CD14-positive monocyte (primary cell): ENCODE data around the gene SYT2. TPM values are rescaled to one million over a fixed set of nuclear protein-coding genes. Genes with fewer than 3 reads are reported as not detected.

ENCODE experiments used
- DNase-seq, 3 donors: peaks; one replicate each; pipeline ENCODE4 v3.0.0-alpha.2; 2011 to 2022
- H2AFZ ChIP-seq: 2 replicates; pipeline ENCODE4 v1.6.0; 2012; ENCODE audit warnings: mild to moderate bottlenecking, low read depth, low read length, inconsistent platforms; ENCODE audit not compliant: insufficient read depth, poor library complexity, severe bottlenecking
- H3K27ac ChIP-seq, 2 donors: 1 replicate in 1 of 2; 2 replicates in 1 of 2; pipeline ENCODE4 v1.5.1; 2012 to 2013; ENCODE audit warnings: low read length in 2 of 2, control low read depth in 1 of 2, inconsistent platforms in 1 of 2, low read depth in 1 of 2, mild to moderate bottlenecking in 1 of 2
- H3K27me3 ChIP-seq, 2 donors: one replicate each; pipeline versions ENCODE4 v1.6.0 to v1.6.1; 2011 to 2013; ENCODE audit warnings: low read length in 2 of 2; ENCODE audit not compliant: control insufficient read depth in 2 of 2, insufficient read depth in 2 of 2
- H3K36me3 ChIP-seq, 2 donors: replicated peaks in 1 of 2; 1 replicate in 1 of 2; 2 replicates in 1 of 2; pipeline versions ENCODE4 v1.5.1 to v1.6.1; 2012 to 2013; ENCODE audit warnings: low read length in 2 of 2, control low read depth in 1 of 2, inconsistent platforms in 1 of 2, mild to moderate bottlenecking in 1 of 2; ENCODE audit not compliant: insufficient read depth in 2 of 2, control insufficient read depth in 1 of 2
- H3K4me1 ChIP-seq, 2 donors: 1 replicate in 1 of 2; 2 replicates in 1 of 2; pipeline versions ENCODE4 v1.5.1 to v1.6.1; 2012 to 2013; ENCODE audit warnings: low read length in 2 of 2, control low read depth in 1 of 2, inconsistent platforms in 1 of 2, mild to moderate bottlenecking in 1 of 2, moderate library complexity in 1 of 2; ENCODE audit not compliant: insufficient read depth in 2 of 2, control insufficient read depth in 1 of 2
- H3K4me2 ChIP-seq: replicated peaks from 2 replicates; pipeline ENCODE3; 2012; ENCODE audit warnings: low read length, moderate library complexity, mild to moderate bottlenecking; ENCODE audit not compliant: poor library complexity, severe bottlenecking; ENCODE audit errors: extremely low read depth
- H3K4me3 ChIP-seq, 3 experiments: fragments of 200-600 bp in 1 of 3; sonication (generic) in 1 of 3; replicated peaks in 1 of 3; 1 replicate in 2 of 3; 2 replicates in 1 of 3; pipeline ENCODE4 v1.5.1; 2011 to 2013; ENCODE audit warnings: low read length in 3 of 3, mild to moderate bottlenecking in 3 of 3, control low read depth in 2 of 3, low read depth in 2 of 3, inconsistent platforms in 1 of 3, moderate library complexity in 1 of 3
- H3K79me2 ChIP-seq: 2 replicates; pipeline ENCODE4 v1.6.0; 2012; ENCODE audit warnings: mild to moderate bottlenecking, control low read depth, inconsistent platforms, low read length, moderate library complexity; ENCODE audit not compliant: insufficient read depth
- H3K9ac ChIP-seq: 2 replicates; pipeline ENCODE4 v1.6.0; 2017; ENCODE audit warnings: low read length, mild to moderate bottlenecking; ENCODE audit not compliant: insufficient read depth, poor library complexity, severe bottlenecking
- H3K9me3 ChIP-seq, 2 donors: replicated peaks in 1 of 2; 1 replicate in 1 of 2; 2 replicates in 1 of 2; pipeline versions ENCODE4 v1.5.1 to v1.6.1; 2012 to 2013; ENCODE audit warnings: low read length in 2 of 2, control low read depth in 1 of 2; ENCODE audit not compliant: control insufficient read depth in 1 of 2, insufficient read depth in 1 of 2
- H4K20me1 ChIP-seq: 2 replicates; pipeline ENCODE4 v1.6.0; 2012; ENCODE audit warnings: mild to moderate bottlenecking, low read length, control low read depth, moderate library complexity; ENCODE audit not compliant: insufficient read depth
- H3K27ac Mint-ChIP-seq, 7 donors: one replicate each; pipeline ENCODE4 v1.8.0; 2020; ENCODE audit warnings: mild to moderate bottlenecking in 7 of 7, mixed read lengths in 7 of 7, moderate library complexity in 6 of 7, inconsistent platforms in 2 of 7
- H3K27me3 Mint-ChIP-seq, 3 donors: one replicate each; pipeline ENCODE4 v1.8.0; 2021 to 2022; ENCODE audit warnings: low read depth in 3 of 3, mild to moderate bottlenecking in 3 of 3, mixed read lengths in 3 of 3, moderate library complexity in 3 of 3, inconsistent platforms in 1 of 3
- H3K36me3 Mint-ChIP-seq, 2 donors: one replicate each; pipeline ENCODE4 v1.8.0; 2020; ENCODE audit warnings: mixed read lengths in 2 of 2, inconsistent platforms in 1 of 2, mild to moderate bottlenecking in 1 of 2
- H3K4me1 Mint-ChIP-seq: one replicate; pipeline ENCODE4 v1.8.0; 2020; ENCODE audit warnings: mild to moderate bottlenecking, mixed read lengths
- H3K4me3 Mint-ChIP-seq, 2 donors: one replicate each; pipeline ENCODE4 v1.8.0; 2020; ENCODE audit warnings: mild to moderate bottlenecking in 2 of 2, mixed read lengths in 2 of 2, moderate library complexity in 1 of 2
- H3K9me3 Mint-ChIP-seq, 7 donors: one replicate each; pipeline ENCODE4 v1.8.0; 2020 to 2022; ENCODE audit warnings: mixed read lengths in 7 of 7, mild to moderate bottlenecking in 6 of 7, moderate library complexity in 6 of 7, inconsistent platforms in 2 of 7
- CTCF ChIP-seq: fragments of 200-600 bp; IDR thresholded peaks from one replicate; pipeline ENCODE4 v1.8.0; 2022; ENCODE audit warnings: antibody characterized with exemption, mild to moderate bottlenecking
- WGBS: methylation state at CpG from one replicate; pipeline ENCODE4 v1.1.5; 2013; ENCODE audit warnings: missing lambda C conversion rate; ENCODE audit not compliant: insufficient coverage; 5-methylcytosine and 5-hydroxymethylcytosine counted together
- intact Hi-C, 2 donors: fragments of 100-400 bp; cut with micrococcal nuclease; formaldehyde crosslinking; loops; one replicate each; pipeline versions ENCODE4 v1.15.0 to v1.15.1; 2023
- polyA plus RNA-seq, 3 donors: library from polyadenylated mRNA; depleted of rRNA in 1 of 3; unstranded in 2 of 3; stranded (reverse) in 1 of 3; fragments of 300-500 nt in 2 of 3; fragments of >200 nt in 1 of 3; fragmentation: Illumina TruSeq in 2 of 3; gene quantifications; 1 replicate in 2 of 3; 2 replicates in 1 of 3; pipeline ENCODE4 v1.2.3, GENCODE V29; 2012 to 2021

SYT2 gene
- polyA plus RNA-seq, 3 donors: not detected

GRCh38 chr1:202600432-202601041 is 109.7 kb downstream of the SYT2 start:
- H3K4me2 ChIP-seq: no peak overlapping the region
- Mint-ChIP-seq H3K4me3 (peak overlapping the region in 1 of 2 donors; percentile 84), H3K27me3 (peaks cover 94 to 98% (median 96%) of the 10 kb centered on the region in 3 donors), H3K27ac (no peak overlapping the region), H3K9me3 (peaks cover 6 to 30% (median 10%) of the 10 kb centered on the region in 7 donors), H3K36me3 (peaks cover 50 to 67% of the 10 kb centered on the region in 2 donors), H3K4me1 (peaks cover 18% of the 10 kb centered on the region)
- no peaks in the 10 kb centered on the region for H3K79me2 ChIP-seq
- WGBS: 94% methylated on average over 6 of the region's 10 CpGs
- H3K9ac ChIP-seq: no peak overlapping the region
- H3K9me3 ChIP-seq: peaks cover 0 to 5% of the 10 kb centered on the region in 2 donors
- no peak overlapping the region for H2AFZ ChIP-seq
- H3K27me3 ChIP-seq: peaks cover 73 to 98% of the 10 kb centered on the region in 2 donors
- H3K36me3 ChIP-seq: no peaks in the 10 kb centered on the region
- H3K4me3 ChIP-seq: no peak overlapping the region
- H3K4me1 ChIP-seq: peaks cover 9 to 13% of the 10 kb centered on the region in 2 donors
- H3K27ac ChIP-seq: no peak overlapping the region
- H4K20me1 ChIP-seq: peaks cover 86% of the 10 kb centered on the region
- peak; percentile 46 for TF ChIP-seq CTCF
- DNase-seq: no peak
- intact Hi-C loops: no loop called here

GRCh38 chr1:202599669-202600431 is 110.4 kb downstream of the SYT2 start:
- H3K9me3 Mint-ChIP-seq: peaks cover 8 to 26% (median 11%) of the 10 kb centered on the region in 7 donors

More at GRCh38 chr1:202599669-202600431, 110.4 kb downstream of the SYT2 start:
- peaks cover 49 to 66% of the 10 kb centered on the region in 2 donors for H3K36me3 Mint-ChIP-seq
- peaks cover 74 to 98% of the 10 kb centered on the region in 2 donors for H3K27me3 ChIP-seq
- H3K79me2 ChIP-seq: no peaks in the 10 kb centered on the region
- no peak overlapping the region for H3K27ac ChIP-seq
- no peak overlapping the region for H2AFZ ChIP-seq
- intact Hi-C loops: loop anchor here in 1 of 2 donors (10.0 kb wide), 1 partner anchor 45 kb away; no protein-coding TSS in a partner anchor
- H3K4me3 ChIP-seq: no peak overlapping the region
- 67% methylated on average over 13 of the region's 16 CpGs for WGBS
- no peaks in the 10 kb centered on the region for H3K36me3 ChIP-seq
- H3K4me1 ChIP-seq: peaks cover 9 to 13% of the 10 kb centered on the region in 2 donors
- no peak overlapping the region for H3K4me2 ChIP-seq
- H3K9ac ChIP-seq: no peak overlapping the region
- H3K27ac Mint-ChIP-seq: no peak overlapping the region
- peaks cover 88% of the 10 kb centered on the region for H4K20me1 ChIP-seq
- peaks cover 0 to 10% of the 10 kb centered on the region in 2 donors for H3K9me3 ChIP-seq
- peaks cover 94 to 98% (median 96%) of the 10 kb centered on the region in 3 donors for H3K27me3 Mint-ChIP-seq
- DNase-seq: peak; percentile 15 to 42 (median 37)
- peak; percentile 62 for TF ChIP-seq CTCF
- peaks cover 18% of the 10 kb centered on the region for H3K4me1 Mint-ChIP-seq
- peak overlapping the region in 1 of 2 donors; percentile 84 for H3K4me3 Mint-ChIP-seq
